GM23338 (cell line): ENCODE results near the gene TMEM190.

Source experiments
- CREB1 ChIP-seq: fragments of 250-450 bp; sonication (Bioruptor Pico); IDR thresholded peaks from 2 replicates; pipeline ENCODE4 v1.5.0; 2020; ENCODE audit warnings: low read depth, mild to moderate bottlenecking, moderate library complexity
- CTCF ChIP-seq, 2 experiments: fragments of 200-600 bp in 1 of 2; sonication (generic) in 1 of 2; conservative IDR thresholded peaks; 2 replicates each; pipeline versions ENCODE4 v1.5.1 to v1.6.1; 2016 to 2017; ENCODE audit warnings: antibody characterized with exemption in 2 of 2, low read depth in 2 of 2, mild to moderate bottlenecking in 2 of 2, moderate library complexity in 1 of 2
- ETS1 ChIP-seq: IDR thresholded peaks from 2 replicates; pipeline ENCODE4 v1.6.1; 2016; ENCODE audit warnings: antibody characterized with exemption
- EZH2 ChIP-seq: fragments of 200-600 bp; sonication (generic); IDR thresholded peaks from one replicate; pipeline ENCODE4 v1.8.0; 2017; ENCODE audit warnings: antibody characterized with exemption, mild to moderate bottlenecking, low read depth; ENCODE audit not compliant: unreplicated experiment
- EZH2phosphoT487 ChIP-seq: fragments of 200-600 bp; sonication (generic); IDR thresholded peaks from one replicate; pipeline ENCODE4 v1.8.1; 2018; ENCODE audit warnings: antibody characterized with exemption; ENCODE audit not compliant: unreplicated experiment
- JUNB ChIP-seq: IDR thresholded peaks from one replicate; pipeline ENCODE4 v1.6.1; 2016; ENCODE audit warnings: antibody characterized with exemption; ENCODE audit not compliant: unreplicated experiment
- NANOG ChIP-seq: IDR thresholded peaks from 2 replicates; pipeline ENCODE4 v1.6.1; 2016; ENCODE audit warnings: antibody characterized with exemption, borderline replicate concordance
- POLR2AphosphoS5 ChIP-seq: IDR thresholded peaks from 2 replicates; pipeline ENCODE4 v1.6.1; 2016; ENCODE audit warnings: antibody characterized with exemption, low read depth
- REST ChIP-seq: IDR thresholded peaks from one replicate; pipeline ENCODE4 v1.6.1; 2018; ENCODE audit warnings: antibody characterized with exemption; ENCODE audit not compliant: unreplicated experiment
- ZNF114 ChIP-seq: fragments of 250-450 bp; sonication (Bioruptor Pico); IDR thresholded peaks from 2 replicates; pipeline ENCODE4 v1.5.0; 2020; ENCODE audit warnings: mild to moderate bottlenecking, moderate library complexity
- ZNF331 ChIP-seq: fragments of 250-450 bp; sonication (Bioruptor Pico); IDR thresholded peaks from 2 replicates; pipeline ENCODE4 v1.5.0; 2020; ENCODE audit warnings: low read depth, mild to moderate bottlenecking, moderate library complexity
- TF ChIP-seq, protein P1 (sequence below): fragments of 250-450 bp; sonication (Bioruptor Pico); IDR thresholded peaks from 2 replicates; pipeline ENCODE4 v1.5.0; 2020; ENCODE audit warnings: mild to moderate bottlenecking, moderate library complexity

DNA sequence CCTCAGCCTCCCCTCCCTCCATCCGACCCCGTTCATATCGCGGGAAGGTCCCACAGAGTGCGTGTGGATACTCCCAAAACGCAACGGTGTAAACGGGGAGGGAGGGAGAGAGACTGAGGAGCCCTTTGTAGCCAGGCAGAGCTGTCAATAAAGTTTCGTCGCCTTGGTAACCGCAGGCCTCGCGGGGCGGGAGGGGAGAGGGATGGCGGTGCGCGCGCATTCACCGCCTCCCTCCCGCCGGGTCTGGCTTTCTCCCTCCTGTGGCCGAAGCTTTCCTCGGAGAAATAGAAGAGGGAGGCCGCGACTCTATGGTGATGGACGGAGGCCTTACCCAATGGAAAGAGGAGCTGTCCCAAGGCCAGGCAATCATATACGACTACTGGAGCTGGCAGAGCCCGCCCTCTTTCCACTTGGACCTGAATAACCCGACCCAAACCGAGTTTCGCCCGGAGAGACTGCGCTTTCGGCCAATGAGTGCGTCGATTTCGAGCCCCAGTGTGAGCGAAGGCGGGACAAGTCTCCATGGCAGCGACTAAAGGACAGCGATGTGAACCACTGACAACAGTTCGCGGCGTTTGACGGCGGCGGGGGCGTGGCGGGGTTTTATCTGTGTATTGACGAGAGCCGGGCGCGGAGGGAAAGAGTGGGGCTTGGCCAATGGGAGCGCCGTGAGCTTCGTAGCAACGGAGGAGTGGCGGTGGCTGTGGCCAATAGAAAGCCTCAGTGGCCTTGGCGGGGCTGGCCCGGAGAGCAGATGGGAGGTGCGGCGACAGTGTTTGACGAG, 37.3 kb upstream of the TMEM190 start, which contains the start of gene KMT5C:
- TF ChIP-seq CTCF (conservative IDR thresholded peaks at IDR 0.05; ENCODE audit: low read depth in 2 of 2) = no peak
- TF ChIP-seq EZH2phosphoT487 = no peak
- peak; percentile 68 for TF ChIP-seq POLR2AphosphoS5
- TF ChIP-seq EZH2 = no peak
- no peak for TF ChIP-seq REST
- no peak for TF ChIP-seq ZNF114 (CRISPR knock-in tag)
- no peak for TF ChIP-seq JUNB
- no peak for TF ChIP-seq NANOG
- no peak for TF ChIP-seq ETS1
- TF ChIP-seq CREB1 (CRISPR knock-in tag) = peak; percentile 94
- TF ChIP-seq, protein P1, sequence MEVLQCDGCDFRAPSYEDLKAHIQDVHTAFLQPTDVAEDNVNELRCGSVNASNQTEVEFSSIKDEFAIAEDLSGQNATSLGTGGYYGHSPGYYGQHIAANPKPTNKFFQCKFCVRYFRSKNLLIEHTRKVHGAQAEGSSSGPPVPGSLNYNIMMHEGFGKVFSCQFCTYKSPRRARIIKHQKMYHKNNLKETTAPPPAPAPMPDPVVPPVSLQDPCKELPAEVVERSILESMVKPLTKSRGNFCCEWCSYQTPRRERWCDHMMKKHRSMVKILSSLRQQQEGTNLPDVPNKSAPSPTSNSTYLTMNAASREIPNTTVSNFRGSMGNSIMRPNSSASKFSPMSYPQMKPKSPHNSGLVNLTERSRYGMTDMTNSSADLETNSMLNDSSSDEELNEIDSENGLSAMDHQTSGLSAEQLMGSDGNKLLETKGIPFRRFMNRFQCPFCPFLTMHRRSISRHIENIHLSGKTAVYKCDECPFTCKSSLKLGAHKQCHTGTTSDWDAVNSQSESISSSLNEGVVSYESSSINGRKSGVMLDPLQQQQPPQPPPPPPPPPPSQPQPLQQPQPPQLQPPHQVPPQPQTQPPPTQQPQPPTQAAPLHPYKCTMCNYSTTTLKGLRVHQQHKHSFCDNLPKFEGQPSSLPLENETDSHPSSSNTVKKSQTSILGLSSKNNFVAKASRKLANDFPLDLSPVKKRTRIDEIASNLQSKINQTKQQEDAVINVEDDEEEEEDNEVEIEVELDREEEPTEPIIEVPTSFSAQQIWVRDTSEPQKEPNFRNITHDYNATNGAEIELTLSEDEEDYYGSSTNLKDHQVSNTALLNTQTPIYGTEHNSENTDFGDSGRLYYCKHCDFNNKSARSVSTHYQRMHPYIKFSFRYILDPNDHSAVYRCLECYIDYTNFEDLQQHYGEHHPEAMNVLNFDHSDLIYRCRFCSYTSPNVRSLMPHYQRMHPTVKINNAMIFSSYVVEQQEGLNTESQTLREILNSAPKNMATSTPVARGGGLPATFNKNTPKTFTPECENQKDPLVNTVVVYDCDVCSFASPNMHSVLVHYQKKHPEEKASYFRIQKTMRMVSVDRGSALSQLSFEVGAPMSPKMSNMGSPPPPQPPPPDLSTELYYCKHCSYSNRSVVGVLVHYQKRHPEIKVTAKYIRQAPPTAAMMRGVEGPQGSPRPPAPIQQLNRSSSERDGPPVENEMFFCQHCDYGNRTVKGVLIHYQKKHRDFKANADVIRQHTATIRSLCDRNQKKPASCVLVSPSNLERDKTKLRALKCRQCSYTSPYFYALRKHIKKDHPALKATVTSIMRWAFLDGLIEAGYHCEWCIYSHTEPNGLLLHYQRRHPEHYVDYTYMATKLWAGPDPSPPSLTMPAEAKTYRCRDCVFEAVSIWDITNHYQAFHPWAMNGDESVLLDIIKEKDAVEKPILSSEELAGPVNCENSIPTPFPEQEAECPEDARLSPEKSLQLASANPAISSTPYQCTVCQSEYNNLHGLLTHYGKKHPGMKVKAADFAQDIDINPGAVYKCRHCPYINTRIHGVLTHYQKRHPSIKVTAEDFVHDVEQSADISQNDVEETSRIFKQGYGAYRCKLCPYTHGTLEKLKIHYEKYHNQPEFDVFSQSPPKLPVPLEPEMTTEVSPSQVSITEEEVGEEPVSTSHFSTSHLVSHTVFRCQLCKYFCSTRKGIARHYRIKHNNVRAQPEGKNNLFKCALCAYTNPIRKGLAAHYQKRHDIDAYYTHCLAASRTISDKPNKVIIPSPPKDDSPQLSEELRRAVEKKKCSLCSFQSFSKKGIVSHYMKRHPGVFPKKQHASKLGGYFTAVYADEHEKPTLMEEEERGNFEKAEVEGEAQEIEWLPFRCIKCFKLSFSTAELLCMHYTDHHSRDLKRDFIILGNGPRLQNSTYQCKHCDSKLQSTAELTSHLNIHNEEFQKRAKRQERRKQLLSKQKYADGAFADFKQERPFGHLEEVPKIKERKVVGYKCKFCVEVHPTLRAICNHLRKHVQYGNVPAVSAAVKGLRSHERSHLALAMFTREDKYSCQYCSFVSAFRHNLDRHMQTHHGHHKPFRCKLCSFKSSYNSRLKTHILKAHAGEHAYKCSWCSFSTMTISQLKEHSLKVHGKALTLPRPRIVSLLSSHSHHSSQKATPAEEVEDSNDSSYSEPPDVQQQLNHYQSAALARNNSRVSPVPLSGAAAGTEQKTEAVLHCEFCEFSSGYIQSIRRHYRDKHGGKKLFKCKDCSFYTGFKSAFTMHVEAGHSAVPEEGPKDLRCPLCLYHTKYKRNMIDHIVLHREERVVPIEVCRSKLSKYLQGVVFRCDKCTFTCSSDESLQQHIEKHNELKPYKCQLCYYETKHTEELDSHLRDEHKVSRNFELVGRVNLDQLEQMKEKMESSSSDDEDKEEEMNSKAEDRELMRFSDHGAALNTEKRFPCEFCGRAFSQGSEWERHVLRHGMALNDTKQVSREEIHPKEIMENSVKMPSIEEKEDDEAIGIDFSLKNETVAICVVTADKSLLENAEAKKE (CRISPR knock-in tag) = no peak
- no peak for TF ChIP-seq ZNF331 (CRISPR knock-in tag)
